ENCODE results near the gene GJD3.

GRCh38 chr17:40338941-40339649, 25.4 kb downstream of the GJD3 start:
- TF ChIP-seq CTCF (conservative IDR thresholded peaks at IDR 0.05; ENCODE audit: low read length) (no peak), EZH2phosphoT487 (IDR thresholded peaks at IDR 0.05; ENCODE audit: borderline replicate concordance) (no peak)
